HL-60 (cell line): ENCODE data around the gene FREM2.

ENCODE experiments used
- GABPA ChIP-seq: IDR thresholded peaks from 2 replicates; pipeline ENCODE4 v1.6.1; 2012; ENCODE audit warnings: low read depth
- POLR2AphosphoS5 ChIP-seq: IDR thresholded peaks from 2 replicates; pipeline ENCODE4 v1.6.1; 2012; ENCODE audit warnings: low read depth
- TF ChIP-seq, protein P1 (sequence below): IDR thresholded peaks from one replicate; pipeline ENCODE4 v1.5.1; 2011; ENCODE audit warnings: low read length, control low read depth, inconsistent platforms; ENCODE audit not compliant: insufficient read depth
- TF ChIP-seq, protein P2 (sequence below): IDR thresholded peaks from 2 replicates; pipeline ENCODE4 v1.6.1; 2012; ENCODE audit warnings: low read depth; ENCODE audit not compliant: insufficient replicate concordance

DNA sequence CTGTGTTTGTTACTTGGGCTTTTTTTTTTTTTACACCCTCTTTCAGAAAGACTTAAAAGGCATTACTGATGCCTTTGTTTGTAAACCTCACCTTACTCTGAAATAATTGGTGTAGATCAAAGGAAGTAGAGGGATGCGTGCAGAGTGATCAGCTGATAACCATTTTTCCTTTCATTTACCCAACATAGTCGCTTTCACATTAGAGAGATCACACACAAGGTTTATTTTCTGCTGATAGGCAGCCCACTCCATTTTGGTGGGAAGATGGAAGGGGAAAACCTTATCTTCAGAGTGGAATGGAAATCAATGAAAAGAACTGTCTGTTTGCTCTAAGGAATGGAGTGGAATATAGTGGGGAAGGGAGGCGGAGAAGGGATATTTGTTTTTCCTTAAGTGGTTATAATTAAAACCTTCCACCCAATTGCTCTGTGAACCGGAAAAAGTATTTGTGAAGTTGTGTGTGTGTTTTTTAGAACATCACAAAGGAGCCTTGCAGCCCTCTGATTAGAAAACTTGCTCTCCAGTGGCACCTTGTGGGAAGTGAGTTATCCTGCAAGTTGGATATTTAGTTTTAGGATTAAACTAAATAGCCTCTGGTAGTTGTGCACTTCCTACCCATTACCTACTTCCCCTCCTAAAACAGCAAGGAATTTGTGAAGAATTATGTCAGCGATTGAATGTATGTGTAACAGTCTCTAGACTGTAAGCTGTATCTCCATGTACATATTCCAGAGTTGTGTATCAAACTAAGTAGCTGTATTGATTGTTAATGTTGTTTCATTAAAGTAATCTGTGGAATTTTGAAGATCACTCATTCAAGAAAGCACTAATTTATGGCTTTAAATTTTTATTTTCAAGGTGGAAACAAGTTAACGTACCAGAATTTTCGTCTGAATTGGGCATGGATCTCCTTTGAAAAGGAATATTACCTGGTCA, 76.8 kb downstream of the FREM2 start:
- TF ChIP-seq, protein P1, sequence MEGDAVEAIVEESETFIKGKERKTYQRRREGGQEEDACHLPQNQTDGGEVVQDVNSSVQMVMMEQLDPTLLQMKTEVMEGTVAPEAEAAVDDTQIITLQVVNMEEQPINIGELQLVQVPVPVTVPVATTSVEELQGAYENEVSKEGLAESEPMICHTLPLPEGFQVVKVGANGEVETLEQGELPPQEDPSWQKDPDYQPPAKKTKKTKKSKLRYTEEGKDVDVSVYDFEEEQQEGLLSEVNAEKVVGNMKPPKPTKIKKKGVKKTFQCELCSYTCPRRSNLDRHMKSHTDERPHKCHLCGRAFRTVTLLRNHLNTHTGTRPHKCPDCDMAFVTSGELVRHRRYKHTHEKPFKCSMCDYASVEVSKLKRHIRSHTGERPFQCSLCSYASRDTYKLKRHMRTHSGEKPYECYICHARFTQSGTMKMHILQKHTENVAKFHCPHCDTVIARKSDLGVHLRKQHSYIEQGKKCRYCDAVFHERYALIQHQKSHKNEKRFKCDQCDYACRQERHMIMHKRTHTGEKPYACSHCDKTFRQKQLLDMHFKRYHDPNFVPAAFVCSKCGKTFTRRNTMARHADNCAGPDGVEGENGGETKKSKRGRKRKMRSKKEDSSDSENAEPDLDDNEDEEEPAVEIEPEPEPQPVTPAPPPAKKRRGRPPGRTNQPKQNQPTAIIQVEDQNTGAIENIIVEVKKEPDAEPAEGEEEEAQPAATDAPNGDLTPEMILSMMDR: peak; percentile 55
- TF ChIP-seq POLR2AphosphoS5 (no peak), GABPA (no peak)
- TF ChIP-seq, protein P2, sequence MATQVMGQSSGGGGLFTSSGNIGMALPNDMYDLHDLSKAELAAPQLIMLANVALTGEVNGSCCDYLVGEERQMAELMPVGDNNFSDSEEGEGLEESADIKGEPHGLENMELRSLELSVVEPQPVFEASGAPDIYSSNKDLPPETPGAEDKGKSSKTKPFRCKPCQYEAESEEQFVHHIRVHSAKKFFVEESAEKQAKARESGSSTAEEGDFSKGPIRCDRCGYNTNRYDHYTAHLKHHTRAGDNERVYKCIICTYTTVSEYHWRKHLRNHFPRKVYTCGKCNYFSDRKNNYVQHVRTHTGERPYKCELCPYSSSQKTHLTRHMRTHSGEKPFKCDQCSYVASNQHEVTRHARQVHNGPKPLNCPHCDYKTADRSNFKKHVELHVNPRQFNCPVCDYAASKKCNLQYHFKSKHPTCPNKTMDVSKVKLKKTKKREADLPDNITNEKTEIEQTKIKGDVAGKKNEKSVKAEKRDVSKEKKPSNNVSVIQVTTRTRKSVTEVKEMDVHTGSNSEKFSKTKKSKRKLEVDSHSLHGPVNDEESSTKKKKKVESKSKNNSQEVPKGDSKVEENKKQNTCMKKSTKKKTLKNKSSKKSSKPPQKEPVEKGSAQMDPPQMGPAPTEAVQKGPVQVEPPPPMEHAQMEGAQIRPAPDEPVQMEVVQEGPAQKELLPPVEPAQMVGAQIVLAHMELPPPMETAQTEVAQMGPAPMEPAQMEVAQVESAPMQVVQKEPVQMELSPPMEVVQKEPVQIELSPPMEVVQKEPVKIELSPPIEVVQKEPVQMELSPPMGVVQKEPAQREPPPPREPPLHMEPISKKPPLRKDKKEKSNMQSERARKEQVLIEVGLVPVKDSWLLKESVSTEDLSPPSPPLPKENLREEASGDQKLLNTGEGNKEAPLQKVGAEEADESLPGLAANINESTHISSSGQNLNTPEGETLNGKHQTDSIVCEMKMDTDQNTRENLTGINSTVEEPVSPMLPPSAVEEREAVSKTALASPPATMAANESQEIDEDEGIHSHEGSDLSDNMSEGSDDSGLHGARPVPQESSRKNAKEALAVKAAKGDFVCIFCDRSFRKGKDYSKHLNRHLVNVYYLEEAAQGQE: no peak
